ENCODE measurements around the gene DDHD1. TPM values are rescaled to one million over a fixed set of nuclear protein-coding genes. Genes with fewer than 3 reads are reported as not detected.

DDHD1 gene
- total RNA-seq, 2 donors from 2014 or later = 31.8 to 46.0 TPM

DNA sequence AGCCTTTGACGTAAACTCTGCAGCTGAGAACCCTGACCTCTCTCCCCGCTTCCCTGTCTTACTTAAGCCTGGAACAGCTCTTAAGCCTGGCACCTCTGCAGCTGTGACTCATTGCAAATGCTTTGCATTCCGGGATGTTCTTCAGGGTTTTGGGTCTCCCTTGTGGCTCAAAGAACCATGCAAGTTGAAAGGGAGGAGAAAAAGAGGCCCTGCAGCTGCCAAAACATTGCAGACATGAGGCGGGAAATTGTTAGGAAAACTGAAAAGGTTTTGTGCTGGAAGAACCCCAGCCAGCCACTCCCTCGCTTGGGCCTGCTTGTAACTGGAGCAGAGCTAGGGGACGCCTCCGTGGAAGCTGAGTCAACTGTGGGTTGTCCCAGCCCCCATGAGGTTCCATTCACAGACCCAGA, 142.1 kb downstream of the DDHD1 start:
- Histone ChIP-seq H3K36me3 (no peaks in the 10 kb centered on the region), H3K4me3 (peak overlapping the region; percentile 24), H3K4me1 (ENCODE audit: control insufficient read depth in 1 of 2, low read depth in 2 of 2) (peaks cover 10 to 18% of the 10 kb centered on the region in 2 donors), H3K27me3 (replicated peaks; ENCODE audit: insufficient read depth) (no peaks in the 10 kb centered on the region), H3K9me3 (no peaks in the 10 kb centered on the region), H3K27ac (peak overlapping the region in 1 of 2 donors; percentile 59)
- DNase-seq (ENCODE audit: low spot score) (peak; percentile 7), ATAC-seq (ENCODE audit: insufficient number of reproducible peaks, low FRiP score, low read depth) (no peak)
- TF ChIP-seq CTCF (IDR thresholded peaks at IDR 0.05) = no peak

DNA sequence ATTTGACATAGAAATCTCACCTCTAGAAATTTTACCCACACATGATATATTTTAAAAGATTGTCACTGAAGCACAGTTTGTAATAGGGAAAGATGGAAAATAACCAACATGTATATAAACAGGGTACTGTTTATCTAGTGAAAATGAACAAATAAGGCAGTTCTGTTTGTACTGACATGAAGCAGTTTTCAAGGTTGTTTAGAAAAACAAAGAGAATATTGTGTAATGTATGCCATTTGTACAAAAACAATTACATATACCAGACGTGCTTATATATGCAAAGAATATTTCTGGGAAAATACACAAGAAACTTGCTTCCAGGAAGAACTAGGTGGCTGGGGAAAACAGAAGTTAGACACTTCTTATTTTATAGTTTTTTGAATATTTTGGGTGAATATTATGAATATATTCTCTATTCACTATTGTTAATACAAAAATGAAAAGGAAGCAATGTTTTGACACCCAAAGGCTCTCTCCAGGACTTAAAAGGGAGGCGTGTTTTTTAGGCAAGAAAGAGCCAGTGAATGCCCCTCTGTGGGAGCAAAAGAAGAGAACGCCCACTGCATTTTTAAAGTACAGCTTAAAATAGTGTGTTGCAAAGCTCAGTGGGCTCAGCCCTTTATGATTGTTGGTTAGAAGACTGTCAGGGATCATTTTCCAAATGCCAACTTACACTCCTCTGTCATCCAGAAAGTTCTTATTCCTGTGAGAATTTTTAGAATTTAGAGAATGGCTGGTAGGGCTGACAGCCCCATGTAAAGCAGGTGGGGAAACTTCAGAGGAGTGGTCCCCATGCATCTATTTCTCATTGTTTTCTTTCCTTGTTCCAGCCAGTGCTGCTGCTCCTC, 142.7 kb downstream of the DDHD1 start:
- H3K4me1 ChIP-seq (ENCODE audit: control insufficient read depth in 1 of 2, low read depth in 2 of 2) = peaks cover 10 to 18% of the 10 kb centered on the region in 2 donors
- ATAC-seq (ENCODE audit: insufficient number of reproducible peaks, low FRiP score, low read depth) = no peak
- H3K36me3 ChIP-seq = no peaks in the 10 kb centered on the region
- no peak for TF ChIP-seq CTCF (IDR thresholded peaks at IDR 0.05)
- H3K27me3 ChIP-seq (replicated peaks; ENCODE audit: insufficient read depth) = no peaks in the 10 kb centered on the region
- DNase-seq (ENCODE audit: low spot score) = no peak
- peak overlapping the region; percentile 30 to 59 for H3K27ac ChIP-seq
- H3K9me3 ChIP-seq = no peaks in the 10 kb centered on the region
- peak overlapping the region; percentile 24 for H3K4me3 ChIP-seq

- Histone ChIP-seq H3K9me3 (no peaks in the 10 kb centered on the region), H3K27me3 (replicated peaks; ENCODE audit: insufficient read depth) (no peaks in the 10 kb centered on the region), H3K36me3 (no peaks in the 10 kb centered on the region), H3K4me3 (no peak overlapping the region), H3K27ac (no peak overlapping the region), H3K4me1 (ENCODE audit: control insufficient read depth in 1 of 2, low read depth in 2 of 2) (peaks cover 10 to 19% of the 10 kb centered on the region in 2 donors)
- TF ChIP-seq CTCF (IDR thresholded peaks at IDR 0.05) = no peak
- ATAC-seq (ENCODE audit: insufficient number of reproducible peaks, low FRiP score, low read depth) = no peak
- no peak for DNase-seq (ENCODE audit: low spot score)
Measured at GRCh38 chr14:53006931-53007562, 146.1 kb downstream of the DDHD1 start.

- Histone ChIP-seq H3K27me3 (replicated peaks; ENCODE audit: insufficient read depth) (no peaks in the 10 kb centered on the region), H3K4me1 (ENCODE audit: control insufficient read depth in 1 of 2, low read depth in 2 of 2) (peaks cover 0 to 8% of the 10 kb centered on the region in 2 donors), H3K4me3 (no peak overlapping the region), H3K27ac (no peak overlapping the region), H3K36me3 (no peaks in the 10 kb centered on the region), H3K9me3 (no peaks in the 10 kb centered on the region)
- no peak for ATAC-seq (ENCODE audit: insufficient number of reproducible peaks, low FRiP score, low read depth)
- no peak for DNase-seq (ENCODE audit: low spot score)
- TF ChIP-seq CTCF (IDR thresholded peaks at IDR 0.05) = no peak
Measured at GRCh38 chr14:53004976-53005375, 148.1 kb downstream of the DDHD1 start.

GRCh38 chr14:53003776-53004175, 149.3 kb downstream of the DDHD1 start:
- Histone ChIP-seq H3K9me3 (no peaks in the 10 kb centered on the region), H3K27ac (no peak overlapping the region), H3K4me1 (ENCODE audit: control insufficient read depth in 1 of 2, low read depth in 2 of 2) (peaks cover 0 to 6% of the 10 kb centered on the region in 2 donors), H3K4me3 (no peak overlapping the region), H3K36me3 (no peaks in the 10 kb centered on the region), H3K27me3 (replicated peaks; ENCODE audit: insufficient read depth) (no peaks in the 10 kb centered on the region)
- ATAC-seq (ENCODE audit: insufficient number of reproducible peaks, low FRiP score, low read depth) = no peak
- no peak for DNase-seq (ENCODE audit: low spot score)
- no peak for TF ChIP-seq CTCF (IDR thresholded peaks at IDR 0.05)
